Left ventricle myocardium inferior (tissue), 1 donor: ENCODE measurements around the gene DLX5. TPM values are rescaled to one million over a fixed set of nuclear protein-coding genes. Genes with fewer than 3 reads are reported as not detected.

Experiments used
- DNase-seq: peaks from one replicate; pipeline ENCODE4 v3.0.0-alpha.2; 2020
- H3K27ac ChIP-seq: fragments of 200-600 bp; replicated peaks from 2 replicates; pipeline ENCODE4 v1.8.0; 2021
- H3K27me3 ChIP-seq: fragments of 200-600 bp; 2 replicates; pipeline ENCODE4 v1.8.0; 2021; ENCODE audit warnings: low read depth
- H3K36me3 ChIP-seq: fragments of 200-600 bp; 2 replicates; pipeline ENCODE4 v1.8.0; 2021
- H3K4me1 ChIP-seq: fragments of 200-600 bp; 2 replicates; pipeline ENCODE4 v1.8.0; 2021
- H3K4me3 ChIP-seq: fragments of 200-600 bp; 2 replicates; pipeline ENCODE4 v1.8.0; 2021; ENCODE audit warnings: mild to moderate bottlenecking, moderate library complexity
- H3K9me3 ChIP-seq: fragments of 200-600 bp; replicated peaks from 2 replicates; pipeline ENCODE4 v1.8.0; 2021
- intact Hi-C: fragments of 100-400 bp; cut with micrococcal nuclease; formaldehyde crosslinking; loops from one replicate; pipeline ENCODE4 v1.11.0; 2022
- total RNA-seq: library from RNA; stranded (reverse); fragmentation: NEBNext Ultra II Directional; extraction: Animal tissue kit (Norgen Biotek cat#: 25700); gene quantifications from one replicate; pipeline ENCODE4 v1.2.1, GENCODE V29; 2021
- TF ChIP-seq, protein P1 (sequence below): fragments of 200-600 bp; IDR thresholded peaks from 2 replicates; pipeline ENCODE4 v1.8.0; 2021; ENCODE audit warnings: antibody characterized with exemption, mild to moderate bottlenecking, borderline replicate concordance
- donor health status: DM: no; HTN: yes; CAD: no; lungs with severe emphysema.

DLX5 gene
- total RNA-seq, 1 donor from 2014 or later, result not detected

- no peak for DNase-seq
- Histone ChIP-seq H3K4me3 (no peak overlapping the region), H3K36me3 (no peaks in the 10 kb centered on the region), H3K27me3 (peaks cover 99% of the 10 kb centered on the region), H3K27ac (no peak overlapping the region), H3K4me1 (no peaks in the 10 kb centered on the region), H3K9me3 (no peaks in the 10 kb centered on the region)
- intact Hi-C loops, result no loop called here
- TF ChIP-seq, protein P1, sequence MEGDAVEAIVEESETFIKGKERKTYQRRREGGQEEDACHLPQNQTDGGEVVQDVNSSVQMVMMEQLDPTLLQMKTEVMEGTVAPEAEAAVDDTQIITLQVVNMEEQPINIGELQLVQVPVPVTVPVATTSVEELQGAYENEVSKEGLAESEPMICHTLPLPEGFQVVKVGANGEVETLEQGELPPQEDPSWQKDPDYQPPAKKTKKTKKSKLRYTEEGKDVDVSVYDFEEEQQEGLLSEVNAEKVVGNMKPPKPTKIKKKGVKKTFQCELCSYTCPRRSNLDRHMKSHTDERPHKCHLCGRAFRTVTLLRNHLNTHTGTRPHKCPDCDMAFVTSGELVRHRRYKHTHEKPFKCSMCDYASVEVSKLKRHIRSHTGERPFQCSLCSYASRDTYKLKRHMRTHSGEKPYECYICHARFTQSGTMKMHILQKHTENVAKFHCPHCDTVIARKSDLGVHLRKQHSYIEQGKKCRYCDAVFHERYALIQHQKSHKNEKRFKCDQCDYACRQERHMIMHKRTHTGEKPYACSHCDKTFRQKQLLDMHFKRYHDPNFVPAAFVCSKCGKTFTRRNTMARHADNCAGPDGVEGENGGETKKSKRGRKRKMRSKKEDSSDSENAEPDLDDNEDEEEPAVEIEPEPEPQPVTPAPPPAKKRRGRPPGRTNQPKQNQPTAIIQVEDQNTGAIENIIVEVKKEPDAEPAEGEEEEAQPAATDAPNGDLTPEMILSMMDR, result no peak
These were observed 37.7 kb downstream of the DLX5 start for GRCh38 chr7:96986901-96987300.

- no peaks in the 10 kb centered on the region for H3K36me3 ChIP-seq
- no peaks in the 10 kb centered on the region for H3K4me1 ChIP-seq
- no peaks in the 10 kb centered on the region for H3K9me3 ChIP-seq
- intact Hi-C loops, result no loop called here
- H3K27ac ChIP-seq, result no peak overlapping the region
- DNase-seq, result no peak
- TF ChIP-seq, protein P1, result no peak
- peaks cover 99% of the 10 kb centered on the region for H3K27me3 ChIP-seq
- H3K4me3 ChIP-seq, result no peak overlapping the region
These were observed 38.6 kb downstream of the DLX5 start for GRCh38 chr7:96985992-96986391.

DNA sequence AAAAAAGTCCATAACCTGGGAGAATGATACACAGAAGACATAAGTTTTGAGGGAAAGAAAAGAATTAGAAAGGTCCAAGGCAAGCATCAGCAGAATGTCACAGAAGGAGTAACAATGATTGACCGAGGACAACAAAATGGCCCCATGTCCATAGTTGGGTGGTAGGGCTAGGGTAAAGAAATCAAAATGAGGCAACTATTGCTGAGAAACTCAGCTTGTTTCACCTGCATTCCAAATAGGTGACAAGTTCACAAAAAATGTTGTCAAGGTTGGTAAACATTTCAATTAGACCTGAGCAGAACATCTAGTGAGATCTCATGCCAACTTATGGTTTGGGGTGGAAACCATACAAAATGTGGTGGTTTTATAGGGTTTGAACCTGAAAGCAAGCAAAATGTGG lies 42.0 kb downstream of the DLX5 start:
- no peaks in the 10 kb centered on the region for H3K36me3 ChIP-seq
- no peak overlapping the region for H3K27ac ChIP-seq
- no peak overlapping the region for H3K4me3 ChIP-seq
- H3K27me3 ChIP-seq, result peaks cover 81% of the 10 kb centered on the region
- TF ChIP-seq, protein P1, result no peak
- no peaks in the 10 kb centered on the region for H3K9me3 ChIP-seq
- intact Hi-C loops, result no loop called here
- DNase-seq, result no peak
- H3K4me1 ChIP-seq, result no peaks in the 10 kb centered on the region

- Histone ChIP-seq H3K36me3 (no peaks in the 10 kb centered on the region), H3K4me1 (no peaks in the 10 kb centered on the region), H3K27ac (no peak overlapping the region), H3K27me3 (peaks cover 81% of the 10 kb centered on the region), H3K4me3 (no peak overlapping the region), H3K9me3 (no peaks in the 10 kb centered on the region)
- intact Hi-C loops, result no loop called here
- TF ChIP-seq, protein P1, result no peak
- DNase-seq, result no peak
These were observed 44.9 kb downstream of the DLX5 start for GRCh38 chr7:96979551-96980276.

DNA sequence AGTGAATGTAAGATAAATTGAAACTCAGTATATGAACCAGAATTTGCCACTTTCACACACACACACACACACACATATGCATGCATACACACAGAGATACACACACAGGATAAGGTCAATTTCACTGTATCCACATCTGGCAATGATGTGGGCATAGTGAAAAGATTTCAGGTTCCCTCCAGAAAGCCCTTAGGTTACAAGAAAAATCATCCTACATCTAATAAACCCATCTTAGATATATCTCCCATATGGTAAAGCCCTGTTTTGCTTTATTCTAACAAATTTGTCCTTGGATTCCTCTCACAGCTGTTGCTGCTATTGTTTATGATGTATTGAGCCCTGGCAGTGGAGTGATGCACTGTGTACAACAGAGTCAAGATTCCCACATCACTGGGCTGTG lies 47.2 kb downstream of the DLX5 start:
- intact Hi-C loops, result no loop called here
- no peak for DNase-seq

More for the DNA sequence above, 47.2 kb downstream of the DLX5 start:
- TF ChIP-seq, protein P1, result no peak
- Histone ChIP-seq H3K9me3 (no peaks in the 10 kb centered on the region), H3K36me3 (no peaks in the 10 kb centered on the region), H3K27me3 (peaks cover 70% of the 10 kb centered on the region), H3K4me1 (no peaks in the 10 kb centered on the region), H3K4me3 (no peak overlapping the region), H3K27ac (no peak overlapping the region)
